ENCODE data around the gene SCN4B. TPM values are rescaled to one million over a fixed set of nuclear protein-coding genes. Genes with fewer than 3 reads are reported as not detected.

SCN4B gene
- total RNA-seq, 1 experiment from 2014 or later: 0.33 TPM

DNA sequence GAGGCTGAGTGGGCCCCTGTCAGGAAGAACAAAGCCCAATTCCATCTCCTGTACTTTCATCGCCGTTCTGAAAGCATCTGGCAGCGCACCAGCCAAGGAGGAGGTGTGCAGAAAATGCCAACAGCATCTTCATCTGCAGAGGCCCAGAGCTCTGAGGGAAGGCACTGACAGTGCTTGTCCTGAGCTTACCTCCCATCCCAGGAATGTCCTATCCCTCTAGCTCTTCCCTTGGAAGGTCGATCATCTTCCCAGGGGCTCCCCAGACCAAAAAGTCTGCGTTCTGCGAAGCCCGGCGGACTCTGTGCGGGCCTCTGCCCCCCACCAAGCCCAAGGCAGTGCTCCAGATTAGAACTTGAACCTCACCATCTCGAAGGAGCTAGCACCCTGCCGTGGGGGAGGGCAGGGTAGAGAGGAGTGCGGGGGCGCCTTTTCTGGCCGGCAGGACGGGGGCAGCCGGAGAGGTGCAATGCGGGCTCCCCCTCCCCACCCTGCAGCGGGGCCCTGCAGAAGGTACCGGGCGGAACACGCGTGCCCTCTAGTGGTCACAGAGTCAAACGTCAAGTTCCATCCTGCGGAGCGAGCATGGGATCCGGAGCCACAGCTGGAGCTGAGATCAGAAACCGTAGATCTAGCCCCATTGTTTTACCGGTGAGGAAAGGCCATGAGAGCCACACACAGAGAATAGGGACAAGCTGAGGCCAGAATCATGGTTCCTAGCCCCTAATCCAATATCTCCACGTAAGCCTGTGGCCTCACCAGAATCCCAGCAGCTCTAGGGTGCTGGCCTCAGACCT is 18.8 kb upstream of the SCN4B start:
- no peaks in the 10 kb centered on the region for H3K9me3 ChIP-seq (ENCODE audit: control insufficient read depth, insufficient read depth, low read depth, low read length)
- no peak overlapping the region for H3K27ac ChIP-seq (ENCODE audit: low read length)
- in situ Hi-C loops (cut with HindIII; ENCODE audit: low pct_unique_long_range_greater_than_20kb, low sequenced_read_pairs): no loop called here
- intact Hi-C loops (cut with micrococcal nuclease; ENCODE audit: unreplicated experiment): loop anchor here (2.0 kb wide), 1 partner anchor 23 kb away; no protein-coding TSS in a partner anchor
- ChIA-PET POLR2A (interaction anchor here (0.5 kb wide), 1 partner anchor 13 kb away, joined by 6 read pairs; no protein-coding TSS in a partner anchor), CTCF (interaction anchor here (0.6 to 2.1 kb wide), 12 partner anchors 9 to 194 kb away, joined by 3 to 14 read pairs (median 4); no protein-coding TSS in a partner anchor)
- H3K36me3 ChIP-seq (ENCODE audit: control insufficient read depth, insufficient read depth, low read length): no peaks in the 10 kb centered on the region
- BruUV-seq (replicated peaks): no TSS peak
- H3K4me3 ChIP-seq (ENCODE audit: low read depth in 2 of 2, low read length in 2 of 2): no peak overlapping the region
- H3K27me3 ChIP-seq (ENCODE audit: control insufficient read depth, insufficient read depth, low read length): peaks cover 10% of the 10 kb centered on the region
- no peaks in the 10 kb centered on the region for H3K4me1 ChIP-seq (ENCODE audit: control insufficient read depth, insufficient read depth, low read length)
- TF ChIP-seq, protein P1, sequence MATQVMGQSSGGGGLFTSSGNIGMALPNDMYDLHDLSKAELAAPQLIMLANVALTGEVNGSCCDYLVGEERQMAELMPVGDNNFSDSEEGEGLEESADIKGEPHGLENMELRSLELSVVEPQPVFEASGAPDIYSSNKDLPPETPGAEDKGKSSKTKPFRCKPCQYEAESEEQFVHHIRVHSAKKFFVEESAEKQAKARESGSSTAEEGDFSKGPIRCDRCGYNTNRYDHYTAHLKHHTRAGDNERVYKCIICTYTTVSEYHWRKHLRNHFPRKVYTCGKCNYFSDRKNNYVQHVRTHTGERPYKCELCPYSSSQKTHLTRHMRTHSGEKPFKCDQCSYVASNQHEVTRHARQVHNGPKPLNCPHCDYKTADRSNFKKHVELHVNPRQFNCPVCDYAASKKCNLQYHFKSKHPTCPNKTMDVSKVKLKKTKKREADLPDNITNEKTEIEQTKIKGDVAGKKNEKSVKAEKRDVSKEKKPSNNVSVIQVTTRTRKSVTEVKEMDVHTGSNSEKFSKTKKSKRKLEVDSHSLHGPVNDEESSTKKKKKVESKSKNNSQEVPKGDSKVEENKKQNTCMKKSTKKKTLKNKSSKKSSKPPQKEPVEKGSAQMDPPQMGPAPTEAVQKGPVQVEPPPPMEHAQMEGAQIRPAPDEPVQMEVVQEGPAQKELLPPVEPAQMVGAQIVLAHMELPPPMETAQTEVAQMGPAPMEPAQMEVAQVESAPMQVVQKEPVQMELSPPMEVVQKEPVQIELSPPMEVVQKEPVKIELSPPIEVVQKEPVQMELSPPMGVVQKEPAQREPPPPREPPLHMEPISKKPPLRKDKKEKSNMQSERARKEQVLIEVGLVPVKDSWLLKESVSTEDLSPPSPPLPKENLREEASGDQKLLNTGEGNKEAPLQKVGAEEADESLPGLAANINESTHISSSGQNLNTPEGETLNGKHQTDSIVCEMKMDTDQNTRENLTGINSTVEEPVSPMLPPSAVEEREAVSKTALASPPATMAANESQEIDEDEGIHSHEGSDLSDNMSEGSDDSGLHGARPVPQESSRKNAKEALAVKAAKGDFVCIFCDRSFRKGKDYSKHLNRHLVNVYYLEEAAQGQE (IDR thresholded peaks at IDR 0.05; ENCODE audit: insufficient read depth in 1 of 2, low read depth in 2 of 2, low read length in 1 of 2): no peak
- TF ChIP-seq, protein P2, sequence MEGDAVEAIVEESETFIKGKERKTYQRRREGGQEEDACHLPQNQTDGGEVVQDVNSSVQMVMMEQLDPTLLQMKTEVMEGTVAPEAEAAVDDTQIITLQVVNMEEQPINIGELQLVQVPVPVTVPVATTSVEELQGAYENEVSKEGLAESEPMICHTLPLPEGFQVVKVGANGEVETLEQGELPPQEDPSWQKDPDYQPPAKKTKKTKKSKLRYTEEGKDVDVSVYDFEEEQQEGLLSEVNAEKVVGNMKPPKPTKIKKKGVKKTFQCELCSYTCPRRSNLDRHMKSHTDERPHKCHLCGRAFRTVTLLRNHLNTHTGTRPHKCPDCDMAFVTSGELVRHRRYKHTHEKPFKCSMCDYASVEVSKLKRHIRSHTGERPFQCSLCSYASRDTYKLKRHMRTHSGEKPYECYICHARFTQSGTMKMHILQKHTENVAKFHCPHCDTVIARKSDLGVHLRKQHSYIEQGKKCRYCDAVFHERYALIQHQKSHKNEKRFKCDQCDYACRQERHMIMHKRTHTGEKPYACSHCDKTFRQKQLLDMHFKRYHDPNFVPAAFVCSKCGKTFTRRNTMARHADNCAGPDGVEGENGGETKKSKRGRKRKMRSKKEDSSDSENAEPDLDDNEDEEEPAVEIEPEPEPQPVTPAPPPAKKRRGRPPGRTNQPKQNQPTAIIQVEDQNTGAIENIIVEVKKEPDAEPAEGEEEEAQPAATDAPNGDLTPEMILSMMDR (IDR thresholded peaks at IDR 0.05): peak; percentile 99
- peak; percentile 90 for ATAC-seq
- DNase-seq (ENCODE audit: low read depth, low spot score): peak; percentile 30

DNA sequence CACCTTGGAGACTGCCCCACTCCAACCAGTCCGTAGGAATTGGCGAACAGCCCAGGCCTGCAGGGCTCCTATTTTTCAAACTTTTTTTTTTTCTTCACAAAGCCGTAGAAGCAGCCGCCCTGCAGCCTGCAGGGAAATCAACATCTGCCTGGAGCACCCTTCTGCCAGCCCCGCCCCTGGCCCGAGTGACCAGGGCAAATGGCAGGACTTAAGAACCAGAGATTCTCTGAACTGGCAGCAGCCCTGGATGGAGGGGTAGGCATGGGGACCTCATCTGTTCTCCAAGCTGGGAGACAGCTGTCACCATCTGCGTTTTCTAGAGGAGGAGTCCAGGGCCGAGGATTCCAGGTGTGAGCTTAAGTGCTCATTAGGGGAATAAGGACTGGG is 18.3 kb upstream of the SCN4B start:
- in situ Hi-C loops (cut with HindIII; ENCODE audit: low pct_unique_long_range_greater_than_20kb, low sequenced_read_pairs) (no loop called here), intact Hi-C loops (cut with micrococcal nuclease; ENCODE audit: unreplicated experiment) (loop anchor here (2.0 kb wide), 1 partner anchor 22 kb away; no protein-coding TSS in a partner anchor)
- Histone ChIP-seq H3K27ac (ENCODE audit: low read length) (no peak overlapping the region), H3K27me3 (ENCODE audit: control insufficient read depth, insufficient read depth, low read length) (peaks cover 10% of the 10 kb centered on the region), H3K4me1 (ENCODE audit: control insufficient read depth, insufficient read depth, low read length) (no peaks in the 10 kb centered on the region), H3K4me3 (ENCODE audit: low read depth in 2 of 2, low read length in 2 of 2) (no peak overlapping the region), H3K9me3 (ENCODE audit: control insufficient read depth, insufficient read depth, low read depth, low read length) (no peaks in the 10 kb centered on the region), H3K36me3 (ENCODE audit: control insufficient read depth, insufficient read depth, low read length) (no peaks in the 10 kb centered on the region)
- ChIA-PET POLR2A (no interaction called here), CTCF (interaction anchor here (0.6 to 2.1 kb wide), 10 partner anchors 10 to 1168 kb away, joined by 3 to 14 read pairs (median 4); no protein-coding TSS in a partner anchor)
- BruUV-seq (replicated peaks): no TSS peak
- peak; percentile 2; the same call in 1 of the 2 replicates for ATAC-seq
- no peak for TF ChIP-seq TCF7L2 (IDR thresholded peaks at IDR 0.05; ENCODE audit: low read depth, low read length)
- no peak for TF ChIP-seq POLR2AphosphoS5 (IDR thresholded peaks at IDR 0.05; ENCODE audit: low read depth, low read length)
- no peak for TF ChIP-seq SIN3A (IDR thresholded peaks at IDR 0.05; ENCODE audit: borderline replicate concordance, insufficient read depth, low read depth, low read length)
- TF ChIP-seq, protein P2 (IDR thresholded peaks at IDR 0.05): no peak
- TF ChIP-seq, protein P1 (IDR thresholded peaks at IDR 0.05; ENCODE audit: insufficient read depth in 1 of 2, low read depth in 2 of 2, low read length in 1 of 2): no peak
- DNase-seq (ENCODE audit: low read depth, low spot score): no peak
